Memory B cell (primary cell): ENCODE data around the gene MARK2.

Experiments used
- ATAC-seq: fragments of 150-1000 bp; cut with Tn5 transposase; 2 replicates; pipeline ENCODE4 v1.10.0; 2021; ENCODE audit warnings: low read depth, mild to moderate bottlenecking, moderate library complexity
- DNase-seq, 2 donors: peaks; one replicate each; pipeline ENCODE4 v3.0.0; 2022; ENCODE audit warnings: low spot score in 2 of 2
- H3K27ac Mint-ChIP-seq: one replicate; pipeline ENCODE4 v1.8.0; 2022; ENCODE audit warnings: mild to moderate bottlenecking, moderate library complexity, mixed read lengths
- H3K27me3 Mint-ChIP-seq: one replicate; pipeline ENCODE4 v1.8.0; 2022; ENCODE audit warnings: mixed read lengths
- H3K36me3 Mint-ChIP-seq: one replicate; pipeline ENCODE4 v1.8.0; 2022; ENCODE audit warnings: mild to moderate bottlenecking, mixed read lengths
- H3K4me1 Mint-ChIP-seq: one replicate; pipeline ENCODE4 v1.8.0; 2022; ENCODE audit warnings: mixed read lengths
- H3K4me3 Mint-ChIP-seq: one replicate; pipeline ENCODE4 v1.8.0; 2022; ENCODE audit warnings: mild to moderate bottlenecking, moderate library complexity, mixed read lengths
- H3K9me3 Mint-ChIP-seq: one replicate; pipeline ENCODE4 v1.8.0; 2022; ENCODE audit warnings: mixed read lengths

The MARK2 gene

GRCh38 chr11:63872800-63873197, 33.9 kb downstream of the MARK2 start:
- DNase-seq: no peak
- ATAC-seq: no peak
- Mint-ChIP-seq H3K9me3 (no peaks in the 10 kb centered on the region), H3K4me1 (peaks cover 43% of the 10 kb centered on the region), H3K4me3 (no peak overlapping the region), H3K27me3 (no peaks in the 10 kb centered on the region), H3K36me3 (peaks cover 9% of the 10 kb centered on the region), H3K27ac (peak overlapping the region; percentile 45)

GRCh38 chr11:63873311-63873710, 34.4 kb downstream of the MARK2 start:
- H3K9me3 Mint-ChIP-seq: no peaks in the 10 kb centered on the region
- peaks cover 10% of the 10 kb centered on the region for H3K36me3 Mint-ChIP-seq
- no peak overlapping the region for H3K4me3 Mint-ChIP-seq
- H3K27ac Mint-ChIP-seq: peak overlapping the region; percentile 45
- H3K4me1 Mint-ChIP-seq: peaks cover 44% of the 10 kb centered on the region
- ATAC-seq: no peak
- DNase-seq: no peak
- no peaks in the 10 kb centered on the region for H3K27me3 Mint-ChIP-seq

DNA sequence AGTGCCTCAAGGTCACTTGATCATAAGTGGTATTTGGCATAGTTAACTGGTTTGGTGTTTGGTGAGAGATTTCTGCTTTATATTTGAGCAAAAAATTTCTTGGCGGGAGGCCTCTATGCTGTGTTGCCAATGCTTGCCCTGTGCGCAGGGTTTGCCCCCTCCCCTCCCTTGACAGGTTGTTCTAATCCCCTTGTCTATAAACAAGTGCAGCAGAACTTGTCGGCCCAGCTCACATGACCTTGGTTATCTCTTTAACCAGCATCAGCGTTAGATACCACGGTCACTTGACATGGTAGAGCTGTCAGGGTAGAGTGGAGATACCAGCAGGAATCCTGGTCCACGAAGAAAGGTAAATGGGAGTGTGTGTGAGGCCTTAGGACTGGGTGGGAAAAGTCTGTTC, 35.6 kb downstream of the MARK2 start:
- DNase-seq (no peak), ATAC-seq (no peak)
- H3K27me3 Mint-ChIP-seq: no peaks in the 10 kb centered on the region
- H3K9me3 Mint-ChIP-seq: no peaks in the 10 kb centered on the region
- peak overlapping the region; percentile 45 for H3K27ac Mint-ChIP-seq
- H3K4me1 Mint-ChIP-seq: peaks cover 34% of the 10 kb centered on the region
- H3K36me3 Mint-ChIP-seq: peaks cover 9% of the 10 kb centered on the region
- no peak overlapping the region for H3K4me3 Mint-ChIP-seq

DNA sequence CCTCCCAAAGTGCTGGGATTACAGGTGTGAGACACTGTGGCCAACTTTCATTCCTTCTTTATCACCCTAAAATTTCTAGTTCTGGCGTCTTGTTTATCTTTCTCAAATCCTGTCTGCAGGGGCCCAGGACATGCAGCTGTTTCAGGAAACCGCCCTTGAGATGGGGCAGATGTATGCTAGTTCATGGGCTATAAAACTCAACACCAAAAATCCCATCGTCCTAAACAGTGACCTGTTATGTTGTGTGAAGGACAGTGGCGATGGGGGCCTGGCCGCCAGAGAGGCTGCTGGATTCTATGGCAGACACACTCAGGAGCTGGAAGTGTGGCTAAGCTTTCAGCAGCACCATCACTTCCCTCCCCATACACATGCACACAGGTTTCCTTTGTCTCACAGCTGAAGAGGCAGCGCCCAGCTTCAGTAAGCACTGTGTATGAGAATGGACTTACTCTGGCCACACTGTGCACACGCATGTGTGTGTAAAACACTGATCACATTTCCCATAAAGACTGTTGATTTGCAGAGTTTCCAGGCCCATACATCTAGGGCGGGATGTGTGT, 36.7 kb downstream of the MARK2 start:
- Mint-ChIP-seq H3K36me3 (peaks cover 9% of the 10 kb centered on the region), H3K27me3 (no peaks in the 10 kb centered on the region), H3K9me3 (no peaks in the 10 kb centered on the region), H3K4me1 (peaks cover 30% of the 10 kb centered on the region), H3K4me3 (no peak overlapping the region), H3K27ac (no peak overlapping the region)
- no peak for ATAC-seq
- no peak for DNase-seq

GRCh38 chr11:63876616-63877015, 37.7 kb downstream of the MARK2 start:
- DNase-seq: no peak
- Mint-ChIP-seq H3K36me3 (peaks cover 7% of the 10 kb centered on the region), H3K27me3 (no peaks in the 10 kb centered on the region), H3K27ac (no peak overlapping the region), H3K4me1 (peaks cover 27% of the 10 kb centered on the region), H3K9me3 (no peaks in the 10 kb centered on the region), H3K4me3 (no peak overlapping the region)
- no peak for ATAC-seq

- Mint-ChIP-seq H3K27me3 (no peaks in the 10 kb centered on the region), H3K4me3 (no peak overlapping the region), H3K9me3 (no peaks in the 10 kb centered on the region), H3K4me1 (peaks cover 28% of the 10 kb centered on the region), H3K36me3 (peaks cover 7% of the 10 kb centered on the region), H3K27ac (peak overlapping the region; percentile 75)
- DNase-seq: no peak
- ATAC-seq: no peak
Measured at GRCh38 chr11:63877658-63878241, 38.8 kb downstream of the MARK2 start.

DNA sequence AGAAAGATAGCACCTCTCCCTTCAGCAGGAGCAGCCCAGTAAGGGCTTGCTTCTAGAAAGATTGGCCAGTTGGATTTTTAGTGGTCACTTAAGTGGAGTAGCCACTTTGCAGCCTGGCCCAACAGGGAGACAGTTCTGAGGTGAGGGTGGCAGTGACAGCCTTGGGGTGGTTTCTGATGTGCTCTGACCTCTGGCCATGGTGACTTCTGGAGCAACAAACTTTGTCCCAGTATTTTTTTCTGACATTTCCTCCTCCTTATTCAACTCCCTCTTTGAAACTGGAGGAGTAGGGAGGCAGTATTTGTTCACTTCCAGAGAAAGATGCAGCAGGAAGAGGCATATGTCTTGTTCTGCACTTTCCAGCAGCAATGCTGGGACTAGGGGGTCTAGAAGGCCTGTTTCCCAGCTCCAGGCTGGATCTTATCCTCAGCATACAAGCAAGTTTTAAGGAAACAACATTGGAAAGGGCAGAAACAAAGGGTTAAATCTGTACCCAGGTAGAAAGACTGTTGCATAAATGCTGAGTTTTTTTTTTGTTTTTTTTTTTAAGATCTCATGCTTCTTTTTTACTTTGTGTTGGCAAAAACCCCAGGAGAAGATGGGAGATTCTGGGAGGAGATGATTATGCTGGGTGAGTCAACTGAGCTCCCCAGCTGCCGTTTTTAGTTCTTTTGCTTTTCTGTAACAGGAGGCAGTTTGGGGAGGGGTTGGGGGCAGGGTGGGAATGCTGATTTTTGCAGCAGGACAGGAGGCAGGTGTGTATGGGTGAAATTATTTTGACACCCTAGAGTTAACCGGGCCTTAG, 40.9 kb downstream of the MARK2 start:
- no peak overlapping the region for H3K4me3 Mint-ChIP-seq
- H3K27ac Mint-ChIP-seq: peak overlapping the region; percentile 69
- ATAC-seq (no peak), DNase-seq (no peak)
- H3K9me3 Mint-ChIP-seq: no peaks in the 10 kb centered on the region
- peaks cover 34% of the 10 kb centered on the region for H3K4me1 Mint-ChIP-seq
- peaks cover 7% of the 10 kb centered on the region for H3K36me3 Mint-ChIP-seq
- H3K27me3 Mint-ChIP-seq: no peaks in the 10 kb centered on the region

- ATAC-seq: no peak
- H3K27me3 Mint-ChIP-seq: no peaks in the 10 kb centered on the region
- peaks cover 6% of the 10 kb centered on the region for H3K36me3 Mint-ChIP-seq
- no peak overlapping the region for H3K4me3 Mint-ChIP-seq
- no peaks in the 10 kb centered on the region for H3K9me3 Mint-ChIP-seq
- no peak for DNase-seq
- H3K4me1 Mint-ChIP-seq: peaks cover 33% of the 10 kb centered on the region
- H3K27ac Mint-ChIP-seq: peak overlapping the region; percentile 69
Measured at GRCh38 chr11:63880403-63880790, 41.5 kb downstream of the MARK2 start.

GRCh38 chr11:63882555-63883242, 43.8 kb downstream of the MARK2 start:
- peak overlapping the region; percentile 84 for H3K27ac Mint-ChIP-seq

DNA sequence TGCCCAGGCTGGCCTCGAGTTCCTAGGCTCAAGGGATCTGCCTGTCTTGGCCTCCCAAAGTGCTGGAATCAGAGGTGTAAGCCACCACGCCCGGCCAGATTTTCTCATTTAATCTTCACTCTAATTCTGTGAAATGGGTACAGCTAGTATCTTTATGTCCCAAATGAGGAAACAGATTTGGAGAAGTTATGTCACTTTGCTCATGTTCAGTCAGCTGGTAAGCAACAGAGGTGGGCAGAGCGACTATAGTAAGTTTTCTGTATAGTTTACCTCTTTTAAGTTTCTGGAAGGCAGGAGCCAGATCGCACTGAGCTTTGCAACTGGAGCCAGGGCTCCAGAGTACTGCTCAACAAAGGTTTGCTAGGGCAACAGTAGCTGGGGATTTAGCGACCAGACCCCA, 44.9 kb downstream of the MARK2 start:
- Mint-ChIP-seq H3K27me3 (no peaks in the 10 kb centered on the region), H3K36me3 (peaks cover 2% of the 10 kb centered on the region), H3K4me3 (peak overlapping the region; percentile 41), H3K4me1 (peaks cover 41% of the 10 kb centered on the region), H3K9me3 (no peaks in the 10 kb centered on the region), H3K27ac (peak overlapping the region; percentile 84)
- ATAC-seq (peak; percentile 30), DNase-seq (no peak)

More at GRCh38 chr11:63882555-63883242, 43.8 kb downstream of the MARK2 start:
- Mint-ChIP-seq H3K4me3 (no peak overlapping the region), H3K9me3 (no peaks in the 10 kb centered on the region), H3K36me3 (peaks cover 4% of the 10 kb centered on the region), H3K27me3 (no peaks in the 10 kb centered on the region), H3K4me1 (peaks cover 37% of the 10 kb centered on the region)
- ATAC-seq (peak; percentile 89), DNase-seq (peak in 1 of 2 donors; percentile 23)

DNA sequence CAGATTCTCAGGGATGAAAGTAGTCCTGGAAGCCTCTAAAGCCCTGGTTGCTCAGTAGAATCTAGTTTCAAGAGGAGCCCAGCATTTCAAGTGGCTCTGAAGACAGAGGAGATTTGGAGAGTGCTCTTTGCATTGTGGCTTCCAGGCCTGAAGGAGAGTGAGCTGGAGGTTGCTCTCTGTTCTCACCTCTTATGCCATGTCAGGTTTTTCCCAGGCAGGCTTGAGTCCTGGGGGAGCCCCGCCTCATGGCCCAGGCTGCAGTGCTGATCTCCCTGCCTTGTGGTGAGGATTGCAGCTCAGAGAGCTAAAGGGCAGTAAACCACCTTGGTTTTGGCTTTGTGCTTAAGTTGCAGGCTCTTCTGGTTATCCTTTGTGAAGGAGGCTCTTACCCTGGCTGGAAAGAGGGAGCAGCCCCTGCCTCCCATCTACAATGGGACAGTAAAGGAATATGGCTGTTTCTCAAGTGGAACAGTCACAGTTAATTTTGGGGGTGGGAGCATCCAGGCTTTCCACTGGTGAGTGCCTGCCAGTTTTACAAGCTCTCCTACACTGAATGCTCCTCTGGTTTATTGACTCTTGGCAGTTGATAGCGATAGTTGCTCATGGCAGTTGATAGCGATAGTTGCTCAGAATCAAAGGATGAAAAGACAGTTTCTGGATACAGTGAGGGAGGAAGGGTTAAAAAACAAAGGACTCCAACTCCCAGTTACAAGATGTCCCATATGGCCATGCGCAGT, 45.5 kb downstream of the MARK2 start:
- ATAC-seq: no peak
- H3K27ac Mint-ChIP-seq: peak overlapping the region; percentile 84
- H3K9me3 Mint-ChIP-seq: no peaks in the 10 kb centered on the region
- H3K4me1 Mint-ChIP-seq: peaks cover 44% of the 10 kb centered on the region
- peak overlapping the region; percentile 41 for H3K4me3 Mint-ChIP-seq
- no peaks in the 10 kb centered on the region for H3K27me3 Mint-ChIP-seq
- DNase-seq: no peak
- H3K36me3 Mint-ChIP-seq: peaks cover 2% of the 10 kb centered on the region

- no peak for ATAC-seq
- Mint-ChIP-seq H3K9me3 (no peaks in the 10 kb centered on the region), H3K4me3 (peak overlapping the region; percentile 59), H3K4me1 (peaks cover 55% of the 10 kb centered on the region), H3K27me3 (no peaks in the 10 kb centered on the region), H3K27ac (peak overlapping the region; percentile 85), H3K36me3 (no peaks in the 10 kb centered on the region)
- no peak for DNase-seq
Measured at GRCh38 chr11:63887386-63887999, 48.6 kb downstream of the MARK2 start.
